Endothelial cell of umbilical vein (primary cell): Measurements from ENCODE around the gene HOXB2. TPM values are rescaled to one million over a fixed set of nuclear protein-coding genes. Genes with fewer than 3 reads are reported as not detected.

ENCODE experiments used
- BruUV-seq: library from RNA; stranded (reverse); fragments of 400-500 nt; replicated peaks from 2 replicates; lab custom pipeline; 2021; lab: Mats Ljungman, UMichigan
- CTCF ChIA-PET: fragments of 300-600, 350-600 bp; sonication (Branson Sonifier 250); formaldehyde crosslinking; loops from one replicate; lab custom pipeline; 2021; ENCODE audit warnings: antibody characterized with exemption, inconsistent platforms; lab: Charles Lee
- POLR2A ChIA-PET: fragments of 300-600, 350-600 bp; sonication (Branson Sonifier 250); formaldehyde crosslinking; loops from one replicate; lab custom pipeline; 2021; ENCODE audit warnings: antibody characterized with exemption, inconsistent platforms; lab: Charles Lee
- DNase-seq: peaks from one replicate; pipeline ENCODE4 v3.0.0-alpha.2; 2011; ENCODE audit warnings: low read depth, low spot score
- FAIRE-seq: peaks from 2 replicates; lab custom pipeline; 2011; peaks lifted over from hg19 to GRCh38; lab: Jason Lieb, UNC
- H2AFZ ChIP-seq: 2 replicates; pipeline ENCODE4 v1.6.0; 2012; ENCODE audit warnings: low read depth, low read length, control low read depth, inconsistent platforms
- H3K27ac ChIP-seq: 2 replicates; pipeline ENCODE4 v1.5.1; 2011; ENCODE audit warnings: low read depth, mild to moderate bottlenecking, control low read depth, low read length, moderate library complexity; ENCODE audit not compliant: insufficient read depth
- H3K27me3 ChIP-seq, 2 experiments: 2 replicates each; pipeline versions ENCODE4 v1.6.0 to v1.6.1; 2011; ENCODE audit warnings: low read length in 2 of 2, mixed read lengths in 1 of 2; ENCODE audit not compliant: control insufficient read depth in 2 of 2, insufficient read depth in 2 of 2
- H3K36me3 ChIP-seq, 2 experiments: 2 replicates in 1 of 2; 3 replicates in 1 of 2; pipeline ENCODE4 v1.5.1; 2011; ENCODE audit warnings: low read length in 2 of 2, mild to moderate bottlenecking in 1 of 2, moderate library complexity in 1 of 2; ENCODE audit not compliant: control insufficient read depth in 2 of 2, insufficient read depth in 2 of 2; ENCODE audit errors: extremely low read depth in 1 of 2
- H3K4me1 ChIP-seq: 3 replicates; pipeline ENCODE4 v1.5.1; 2011; ENCODE audit warnings: mild to moderate bottlenecking, low read length; ENCODE audit not compliant: control insufficient read depth, insufficient read depth; ENCODE audit errors: extremely low read depth
- H3K4me2 ChIP-seq: 2 replicates; pipeline ENCODE4 v1.6.1; 2011; ENCODE audit warnings: low read length, control low read depth, mixed read lengths; ENCODE audit not compliant: insufficient read depth
- H3K4me3 ChIP-seq, 3 experiments: fragments of 200-600 bp in 1 of 3; sonication (generic), shearing (Covaris generic) in 1 of 3; replicated peaks in 1 of 3; 2 replicates each; pipeline ENCODE4 v1.5.1; 2011 to 2016; ENCODE audit warnings: control low read depth in 3 of 3, low read length in 3 of 3, mild to moderate bottlenecking in 2 of 3, inconsistent platforms in 1 of 3, low read depth in 1 of 3, moderate library complexity in 1 of 3; ENCODE audit not compliant: insufficient read depth in 1 of 3
- H3K79me2 ChIP-seq: 2 replicates; pipeline ENCODE4 v1.6.0; 2012; ENCODE audit warnings: low read length, inconsistent platforms; ENCODE audit not compliant: control insufficient read depth, insufficient read depth
- H3K9ac ChIP-seq: replicated peaks from 2 replicates; pipeline ENCODE3; 2011; ENCODE audit warnings: low read length, control low read depth; ENCODE audit not compliant: insufficient read depth; ENCODE audit errors: extremely low read depth
- H3K9me1 ChIP-seq: replicated peaks from 3 replicates; pipeline ENCODE4 v1.6.0; 2011; ENCODE audit warnings: mild to moderate bottlenecking, low read length; ENCODE audit not compliant: control insufficient read depth, insufficient read depth; ENCODE audit errors: extremely low read depth
- H3K9me3 ChIP-seq: replicated peaks from 2 replicates; pipeline ENCODE4 v1.5.1; 2012; ENCODE audit warnings: low read length, inconsistent platforms; ENCODE audit not compliant: control insufficient read depth, insufficient read depth
- H4K20me1 ChIP-seq: replicated peaks from 2 replicates; pipeline ENCODE3; 2011; ENCODE audit warnings: mild to moderate bottlenecking, low read length; ENCODE audit not compliant: control insufficient read depth, insufficient read depth; ENCODE audit errors: extremely low read depth
- EZH2 ChIP-seq: IDR thresholded peaks from 2 replicates; pipeline ENCODE4 v1.6.1; 2012; ENCODE audit warnings: borderline replicate concordance, low read depth, mild to moderate bottlenecking, moderate library complexity, low read length, inconsistent platforms; ENCODE audit not compliant: severe bottlenecking
- FOS ChIP-seq: IDR thresholded peaks from 2 replicates; pipeline ENCODE4 v1.6.1; 2011; ENCODE audit warnings: mild to moderate bottlenecking, low read length, moderate library complexity, borderline replicate concordance; ENCODE audit not compliant: insufficient read depth
- GATA2 ChIP-seq: IDR thresholded peaks from 2 replicates; pipeline ENCODE4 v1.7.0; 2011; ENCODE audit warnings: low read depth, mild to moderate bottlenecking, moderate library complexity, mixed read lengths, low read length; ENCODE audit not compliant: insufficient read length, insufficient read depth
- JUN ChIP-seq: IDR thresholded peaks from 2 replicates; pipeline ENCODE4 v1.6.1; 2011; ENCODE audit warnings: borderline replicate concordance, low read depth; ENCODE audit not compliant: insufficient read length, insufficient read depth
- MYC ChIP-seq: IDR thresholded peaks from one replicate; pipeline ENCODE4 v1.6.1; 2011; ENCODE audit warnings: mild to moderate bottlenecking, low read depth, low read length
- POLR2A ChIP-seq: IDR thresholded peaks from 2 replicates; pipeline ENCODE4 v1.6.1; 2012; ENCODE audit warnings: low read depth, mild to moderate bottlenecking, control low read depth, low read length
- POLR2AphosphoS5 ChIP-seq: IDR thresholded peaks from 2 replicates; pipeline ENCODE4 v1.6.1; 2012; ENCODE audit warnings: low read depth, mild to moderate bottlenecking, control low read depth, low read length, moderate library complexity; ENCODE audit not compliant: insufficient read depth
- dilution Hi-C: fragments of 300-500 bp; cut with MboI; formaldehyde crosslinking; loops from one replicate; pipeline ENCODE4 v1.15.0; 2019; ENCODE audit warnings: low sequenced_read_pairs; ENCODE audit not compliant: extremely low pct_ligation_motif_present
- intact Hi-C: fragments of 100-400 bp; cut with micrococcal nuclease; formaldehyde crosslinking; loops from one replicate; pipeline ENCODE4 v1.10.0; 2022
- polyA plus RNA-seq, 4 experiments: library from polyadenylated mRNA; depleted of rRNA in 3 of 4; stranded (reverse) in 3 of 4; unstranded in 1 of 4; fragments of >200 nt; gene quantifications; 2 replicates each; pipeline versions ENCODE4 v1.2.1 to v1.2.3, GENCODE V29; 2011 to 2012; ENCODE audit warnings: missing spikeins in 1 of 4
- total RNA-seq: library from RNA; stranded (reverse); gene quantifications from 2 replicates; pipeline ENCODE4 v1.2.3, GENCODE V29; 2021
- TF ChIP-seq, protein P1 (sequence below), 2 donors: IDR thresholded peaks; 1 replicate in 1 of 2; 2 replicates in 1 of 2; pipeline ENCODE4 v1.5.1; 2011; ENCODE audit warnings: low read length in 2 of 2, mild to moderate bottlenecking in 2 of 2, moderate library complexity in 2 of 2, control low read depth in 1 of 2, inconsistent platforms in 1 of 2, low read depth in 1 of 2; ENCODE audit not compliant: insufficient read depth in 1 of 2; ENCODE audit errors: extremely low read depth in 1 of 2
- TF ChIP-seq, protein P2 (sequence below): IDR thresholded peaks from 2 replicates; pipeline ENCODE4 v1.6.1; 2011; ENCODE audit not compliant: insufficient read depth, insufficient read length

Gene HOXB2
- total and polyA plus RNA-seq, 2 donors (not counting 3 experiments of a cell fraction or from before 2014, with no cell fraction given): 14.1 to 23.3 TPM

DNA sequence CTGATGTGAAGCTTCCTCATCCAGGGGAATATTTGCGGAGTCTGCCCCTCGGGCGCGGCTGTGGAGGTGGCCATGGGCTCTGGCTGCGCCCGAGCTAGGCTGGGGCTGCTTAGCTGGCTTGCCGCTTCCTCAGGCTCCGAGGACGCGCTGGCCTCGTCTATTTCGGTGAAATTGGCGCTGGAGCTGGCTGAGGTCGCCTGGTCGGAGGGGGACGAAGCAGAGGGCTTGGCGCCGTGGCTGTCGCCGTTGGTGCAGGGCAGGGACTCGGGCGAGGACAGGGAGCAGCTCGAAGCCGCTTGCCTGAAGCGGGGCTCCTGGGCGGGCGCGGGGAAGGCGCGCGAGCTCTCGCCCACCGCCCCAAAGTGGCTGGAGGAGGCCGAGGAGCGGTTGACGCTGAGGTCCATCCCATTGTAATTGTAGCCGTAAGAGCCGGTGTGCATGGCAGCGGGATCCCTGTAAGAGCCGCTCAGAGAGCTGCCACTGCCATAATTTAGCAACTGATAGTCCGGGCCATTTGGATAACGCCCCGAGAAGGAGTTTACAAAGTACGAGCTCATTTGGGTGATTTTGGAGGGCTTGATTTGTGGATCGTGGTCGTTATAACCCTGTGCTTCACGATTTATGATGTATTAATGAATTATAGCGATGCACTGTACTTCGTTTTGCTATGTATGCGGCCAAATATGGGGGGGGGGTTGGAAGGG is 48.4 kb upstream of the HOXB2 start, which contains the start of gene HOXB5:
Gene HOXB5 (minus strand): TSS at position 654 of the 704 bp plus-strand sequence. CDS start 97 bp downstream, at position 557.
- Histone ChIP-seq H3K9ac (no peak within 1 kb of the TSS), H2AFZ (no peak within 1 kb of the TSS), H3K36me3 (peaks cover 3 to 11% of the 10 kb centered on the region in 2 experiments), H3K4me1 (peaks cover 26% of the 10 kb centered on the region), H4K20me1 (no peaks in the 10 kb centered on the region), H3K27ac (peak within 1 kb of the TSS; percentile 0), H3K9me1 (no peaks in the 10 kb centered on the region), H3K4me2 (peak within 1 kb of the TSS; percentile 13), H3K9me3 (no peaks in the 10 kb centered on the region), H3K27me3 (no peaks in the 10 kb centered on the region), H3K4me3 (no peak within 1 kb of the TSS), H3K79me2 (peaks cover 36% of the 10 kb centered on the region)
- dilution Hi-C loops: no loop called here
- intact Hi-C loops: loop anchor here (1.0 kb wide), 1 partner anchor 97 kb away; no protein-coding TSS in a partner anchor
- DNase-seq: no peak
- FAIRE-seq: no peak
- no TSS peak for BruUV-seq
- TF ChIP-seq POLR2A: no peak
- TF ChIP-seq, protein P1, sequence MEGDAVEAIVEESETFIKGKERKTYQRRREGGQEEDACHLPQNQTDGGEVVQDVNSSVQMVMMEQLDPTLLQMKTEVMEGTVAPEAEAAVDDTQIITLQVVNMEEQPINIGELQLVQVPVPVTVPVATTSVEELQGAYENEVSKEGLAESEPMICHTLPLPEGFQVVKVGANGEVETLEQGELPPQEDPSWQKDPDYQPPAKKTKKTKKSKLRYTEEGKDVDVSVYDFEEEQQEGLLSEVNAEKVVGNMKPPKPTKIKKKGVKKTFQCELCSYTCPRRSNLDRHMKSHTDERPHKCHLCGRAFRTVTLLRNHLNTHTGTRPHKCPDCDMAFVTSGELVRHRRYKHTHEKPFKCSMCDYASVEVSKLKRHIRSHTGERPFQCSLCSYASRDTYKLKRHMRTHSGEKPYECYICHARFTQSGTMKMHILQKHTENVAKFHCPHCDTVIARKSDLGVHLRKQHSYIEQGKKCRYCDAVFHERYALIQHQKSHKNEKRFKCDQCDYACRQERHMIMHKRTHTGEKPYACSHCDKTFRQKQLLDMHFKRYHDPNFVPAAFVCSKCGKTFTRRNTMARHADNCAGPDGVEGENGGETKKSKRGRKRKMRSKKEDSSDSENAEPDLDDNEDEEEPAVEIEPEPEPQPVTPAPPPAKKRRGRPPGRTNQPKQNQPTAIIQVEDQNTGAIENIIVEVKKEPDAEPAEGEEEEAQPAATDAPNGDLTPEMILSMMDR (IDR thresholded peaks at IDR 0.05; ENCODE audit: extremely low read depth in 1 of 2, insufficient read depth in 1 of 2, low read depth in 1 of 2, low read length in 2 of 2): no peak
- no peak for TF ChIP-seq FOS
- no peak for TF ChIP-seq JUN
- TF ChIP-seq EZH2: no peak
- no peak for TF ChIP-seq GATA2
- TF ChIP-seq POLR2AphosphoS5: no peak
- no peak for TF ChIP-seq MYC
- TF ChIP-seq, protein P2, sequence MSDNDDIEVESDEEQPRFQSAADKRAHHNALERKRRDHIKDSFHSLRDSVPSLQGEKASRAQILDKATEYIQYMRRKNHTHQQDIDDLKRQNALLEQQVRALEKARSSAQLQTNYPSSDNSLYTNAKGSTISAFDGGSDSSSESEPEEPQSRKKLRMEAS: no peak
- ChIA-PET CTCF (interaction anchor here (0.8 to 4.2 kb wide), 23 partner anchors 19 to 384 kb away, joined by 3 to 31 read pairs (median 4); no protein-coding TSS in a partner anchor), POLR2A (no interaction called here)
